ENCODE measurements around the gene ITFG1. TPM values are rescaled to one million over a fixed set of nuclear protein-coding genes. Genes with fewer than 3 reads are reported as not detected.

ITFG1 gene
- total RNA-seq, 1 experiment from 2014 or later, result 18.0 TPM

DNA sequence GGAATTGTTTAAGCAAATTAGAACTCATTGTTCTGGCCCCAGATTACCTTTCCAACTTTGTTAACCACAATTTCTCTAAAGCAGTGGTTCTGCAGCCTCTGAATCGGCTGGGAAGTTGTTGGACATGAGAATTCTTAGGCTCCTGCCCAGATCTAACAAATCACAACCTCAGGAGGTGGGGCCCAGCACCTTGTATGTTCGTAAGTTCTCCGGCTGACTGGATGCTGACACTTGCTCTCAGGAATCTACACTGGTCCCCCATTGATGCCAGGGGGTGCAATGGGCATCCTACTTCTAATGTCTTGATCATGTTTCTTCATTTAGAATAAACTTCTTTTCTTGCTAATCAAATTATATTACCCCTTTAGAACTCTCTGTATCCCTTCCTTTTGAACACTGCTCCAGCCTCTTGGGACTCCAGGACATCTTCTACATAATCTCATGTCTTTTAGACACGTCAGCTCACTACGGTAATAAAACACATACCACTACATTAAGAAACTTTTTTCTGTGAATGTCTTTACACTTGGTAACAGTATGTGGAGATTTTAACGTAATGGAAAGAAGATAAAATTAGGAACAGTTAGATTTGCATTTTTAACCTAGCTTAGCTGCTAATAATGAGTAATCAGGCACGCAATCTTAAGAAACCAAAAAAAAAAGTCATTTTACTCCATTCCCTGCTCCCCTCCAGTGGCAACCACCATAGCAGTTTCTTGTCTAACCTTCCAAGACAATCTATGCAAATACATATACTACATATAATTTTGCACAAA, 143.2 kb downstream of the ITFG1 start:
- no peaks in the 10 kb centered on the region for H3K23me2 ChIP-seq (ENCODE audit: insufficient read length, low read depth, low read length, poor library complexity, severe bottlenecking)
- H3K23ac ChIP-seq (ENCODE audit: insufficient read length, low read depth, low read length), result no peak overlapping the region
- H3K18ac ChIP-seq (ENCODE audit: insufficient read length, low read depth, low read length), result no peak overlapping the region
- no peaks in the 10 kb centered on the region for H3K79me1 ChIP-seq (ENCODE audit: insufficient read depth, low read depth, low read length, poor library complexity, severe bottlenecking)
- no peaks in the 10 kb centered on the region for H4K20me1 ChIP-seq (ENCODE audit: control insufficient read depth, insufficient read depth, insufficient read length)
- no peak overlapping the region for H2BK5ac ChIP-seq (ENCODE audit: insufficient read length, low read length)
- H2BK12ac ChIP-seq (ENCODE audit: insufficient read length, low read depth, low read length), result no peak overlapping the region
- no peak for DNase-seq
- Mint-ChIP-seq H3K4me3 (no peak overlapping the region; a peak in 1 of 5 replicates), H3K27ac (peak overlapping the region; percentile 8 to 21 (median 19); a peak in 4 of 7 replicates), H3K9me3 (no peaks in the 10 kb centered on the region), H3K27me3 (ENCODE audit: low read depth) (no peaks in the 10 kb centered on the region), H3K36me3 (ENCODE audit: insufficient read depth in 1 of 3, low read depth in 3 of 3) (no peaks in the 10 kb centered on the region), H3K4me1 (peaks cover 8 to 12% of the 10 kb centered on the region in 2 experiments)
- no peak overlapping the region for H3K9ac ChIP-seq (ENCODE audit: extremely low read depth, insufficient read length, low read length)
- H2BK120ac ChIP-seq (ENCODE audit: low read depth, low read length, poor library complexity, severe bottlenecking), result no peak overlapping the region
- no peak overlapping the region for H2AFZ ChIP-seq (ENCODE audit: low read length)
- H2BK15ac ChIP-seq (ENCODE audit: low read depth, low read length), result no peak overlapping the region
- no peaks in the 10 kb centered on the region for H3K9me3 ChIP-seq (ENCODE audit: control insufficient read depth, low read depth, low read length)
- no CpG with 5 or more reads among the region's 7 CpGs for WGBS (ENCODE audit: extremely low coverage, insufficient read length, low lambda C conversion rate)
- no peak overlapping the region for H4K5ac ChIP-seq (ENCODE audit: insufficient read length, low read depth, low read length)
- H4K8ac ChIP-seq (replicated peaks; ENCODE audit: insufficient read length, low read depth, low read length), result no peak overlapping the region
- H3K79me2 ChIP-seq (ENCODE audit: insufficient read depth, low read length), result no peaks in the 10 kb centered on the region
- no peak overlapping the region for H3K27ac ChIP-seq (ENCODE audit: insufficient read length, low read depth, low read length)
- H3K4ac ChIP-seq (ENCODE audit: low read depth, low read length), result no peak overlapping the region
- H2AK5ac ChIP-seq (ENCODE audit: insufficient read length, low read length), result no peak overlapping the region
- no peak overlapping the region for H3K14ac ChIP-seq (ENCODE audit: insufficient read depth, low read length)
- no peak overlapping the region for H4K91ac ChIP-seq (ENCODE audit: insufficient read length, low read depth, low read length)
- no peak overlapping the region for H3K56ac ChIP-seq (ENCODE audit: insufficient read length, low read depth, low read length)
- H3K4me2 ChIP-seq (ENCODE audit: insufficient read depth, insufficient read length, low read length), result no peak overlapping the region
- TF ChIP-seq, protein P1, sequence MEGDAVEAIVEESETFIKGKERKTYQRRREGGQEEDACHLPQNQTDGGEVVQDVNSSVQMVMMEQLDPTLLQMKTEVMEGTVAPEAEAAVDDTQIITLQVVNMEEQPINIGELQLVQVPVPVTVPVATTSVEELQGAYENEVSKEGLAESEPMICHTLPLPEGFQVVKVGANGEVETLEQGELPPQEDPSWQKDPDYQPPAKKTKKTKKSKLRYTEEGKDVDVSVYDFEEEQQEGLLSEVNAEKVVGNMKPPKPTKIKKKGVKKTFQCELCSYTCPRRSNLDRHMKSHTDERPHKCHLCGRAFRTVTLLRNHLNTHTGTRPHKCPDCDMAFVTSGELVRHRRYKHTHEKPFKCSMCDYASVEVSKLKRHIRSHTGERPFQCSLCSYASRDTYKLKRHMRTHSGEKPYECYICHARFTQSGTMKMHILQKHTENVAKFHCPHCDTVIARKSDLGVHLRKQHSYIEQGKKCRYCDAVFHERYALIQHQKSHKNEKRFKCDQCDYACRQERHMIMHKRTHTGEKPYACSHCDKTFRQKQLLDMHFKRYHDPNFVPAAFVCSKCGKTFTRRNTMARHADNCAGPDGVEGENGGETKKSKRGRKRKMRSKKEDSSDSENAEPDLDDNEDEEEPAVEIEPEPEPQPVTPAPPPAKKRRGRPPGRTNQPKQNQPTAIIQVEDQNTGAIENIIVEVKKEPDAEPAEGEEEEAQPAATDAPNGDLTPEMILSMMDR (conservative IDR thresholded peaks at IDR 0.05), result no peak
- H3K27me3 ChIP-seq (ENCODE audit: insufficient read depth, low read length), result no peaks in the 10 kb centered on the region
- no peak overlapping the region for H2BK20ac ChIP-seq (ENCODE audit: low read depth, low read length, poor library complexity, severe bottlenecking)
- no peaks in the 10 kb centered on the region; the same call in 1 of the 2 replicates for H3K4me1 ChIP-seq (ENCODE audit: insufficient read depth, low read length)
- H3T11ph ChIP-seq (ENCODE audit: low read length), result no peak overlapping the region
